Stimulated activated CD8-positive, alpha-beta memory T cell treated with anti-CD3 and anti-CD28 coated beads, Interleukin-4, amount 100 ng/mL, for 4 hours (primary cell): ENCODE results near the gene ARMC12.

Experiments
- DNase-seq, 2 donors: peaks; one replicate each; pipeline ENCODE4 v3.0.0-alpha.2; 2020; ENCODE audit warnings: low read depth in 2 of 2, low spot score in 1 of 2

Gene ARMC12

DNA sequence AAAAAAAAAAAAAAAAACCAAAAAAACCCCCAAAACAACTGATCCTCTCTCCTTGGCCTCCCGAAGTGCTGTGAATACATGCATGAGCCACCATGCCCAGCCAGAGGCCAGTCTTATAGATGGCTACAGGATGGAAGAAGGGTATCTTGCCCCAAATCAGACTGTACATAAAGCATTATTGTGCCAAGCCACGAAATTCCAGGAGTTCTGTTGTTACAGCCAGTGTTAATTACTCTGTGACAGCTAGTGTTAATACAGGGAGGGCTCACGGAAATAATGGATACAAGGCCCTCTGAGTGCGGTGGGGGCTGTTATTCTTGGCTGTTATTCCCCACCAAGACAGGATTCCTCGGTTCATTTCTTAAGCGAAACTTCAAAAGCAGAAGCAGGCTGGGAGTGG is 38.2 kb downstream of the ARMC12 start:
- no peak for DNase-seq

DNA sequence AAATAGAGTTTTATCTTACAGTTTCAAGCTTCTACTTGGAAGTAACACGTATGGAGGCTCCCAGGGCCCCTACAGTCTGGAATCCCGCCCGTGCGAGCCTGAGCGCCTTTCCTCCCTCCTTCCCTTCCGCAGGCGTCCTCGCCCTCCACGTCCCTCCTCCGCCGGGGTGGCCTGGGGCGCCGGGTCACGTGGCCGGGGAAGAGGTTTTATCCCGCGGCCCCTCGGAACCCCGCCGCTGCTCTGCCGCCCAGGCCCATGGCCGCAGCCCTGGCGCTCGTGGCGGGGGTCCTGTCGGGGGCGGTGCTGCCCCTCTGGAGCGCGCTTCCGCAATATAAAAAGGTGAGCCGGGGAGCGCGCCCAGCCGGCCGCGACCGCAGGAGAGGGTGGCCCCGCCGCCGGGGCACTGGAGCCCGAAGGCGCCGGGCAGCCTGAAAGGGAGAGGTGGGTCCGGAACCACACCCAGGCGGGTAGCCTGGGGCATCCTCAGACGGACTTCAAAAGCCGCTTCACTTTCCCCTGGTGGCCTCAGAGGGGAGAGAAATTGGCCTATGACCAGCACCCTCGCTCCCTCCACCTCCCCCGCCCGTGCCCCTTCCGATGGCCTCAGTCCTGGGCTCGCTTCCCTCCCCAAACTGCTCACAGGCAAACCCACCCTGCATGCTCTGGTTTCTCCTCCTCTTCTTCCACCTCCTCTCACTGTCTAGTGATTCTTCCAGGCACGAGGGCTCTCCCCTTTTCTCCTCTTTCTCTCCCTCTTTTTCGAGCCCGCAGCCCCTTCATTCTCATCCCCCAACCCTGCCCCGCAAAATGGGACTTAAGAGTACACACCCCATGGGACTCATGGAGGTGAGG is 39.8 kb downstream of the ARMC12 start, which contains the start of gene CLPSL2:
Gene CLPSL2, plus strand, starts transcription at position 235 of the 852 bp plus-strand sequence. Its CDS starts 21 bp downstream, at position 256.
- no peak for DNase-seq

DNA sequence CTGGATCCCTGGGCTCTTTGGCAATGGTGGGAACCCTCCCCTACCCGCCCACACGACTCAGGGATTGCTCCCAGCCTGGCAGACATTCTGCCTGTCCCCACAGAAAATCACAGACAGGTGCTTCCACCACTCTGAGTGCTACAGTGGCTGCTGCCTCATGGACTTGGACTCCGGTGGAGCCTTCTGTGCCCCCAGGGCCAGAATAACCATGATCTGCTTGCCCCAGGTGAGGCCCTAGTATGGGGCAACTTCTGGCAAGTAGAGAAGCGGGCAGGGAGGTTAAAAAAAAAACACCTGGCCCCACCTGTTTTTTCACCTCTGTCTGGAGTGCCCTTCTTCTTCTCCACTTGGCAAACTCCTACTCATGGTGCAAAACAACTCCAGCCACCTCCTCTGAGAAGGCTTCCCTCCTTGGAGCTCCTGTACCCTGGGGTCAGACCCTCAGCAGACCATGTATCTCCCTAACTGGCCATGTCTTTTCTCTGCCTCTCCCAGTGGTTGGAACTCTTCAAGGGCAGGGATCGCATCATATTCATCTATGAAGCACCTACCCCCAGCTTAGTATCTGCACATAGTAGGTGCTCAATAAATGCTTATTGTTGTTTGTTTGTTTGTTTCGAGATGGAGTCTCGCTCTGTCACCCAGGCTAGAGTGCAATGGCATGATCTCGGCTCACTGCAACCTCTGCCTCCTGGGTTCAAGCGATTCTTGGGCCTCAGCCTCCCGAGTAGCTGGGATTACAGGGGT is 40.7 kb downstream of the ARMC12 start:
- no peak for DNase-seq

DNA sequence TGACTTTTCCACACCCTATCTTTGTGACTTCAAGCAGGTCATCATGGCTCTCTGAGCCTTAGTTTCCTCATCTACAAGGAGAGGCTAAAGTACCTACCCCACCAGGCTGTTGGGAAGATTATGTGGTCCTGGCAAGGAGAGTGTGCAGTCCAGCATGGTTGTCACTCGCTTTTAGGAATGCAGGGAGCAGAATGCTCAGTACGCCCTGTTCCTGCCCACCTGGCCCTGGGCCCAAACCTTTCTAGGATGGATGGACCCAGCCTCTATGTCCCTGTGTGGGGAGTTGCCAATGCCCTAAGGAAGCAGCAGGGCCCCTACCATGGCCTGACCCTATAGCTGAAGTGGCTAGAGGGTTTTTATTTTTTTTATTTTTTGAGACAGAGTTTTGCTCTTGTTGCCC is 41.6 kb downstream of the ARMC12 start:
- no peak for DNase-seq

DNA sequence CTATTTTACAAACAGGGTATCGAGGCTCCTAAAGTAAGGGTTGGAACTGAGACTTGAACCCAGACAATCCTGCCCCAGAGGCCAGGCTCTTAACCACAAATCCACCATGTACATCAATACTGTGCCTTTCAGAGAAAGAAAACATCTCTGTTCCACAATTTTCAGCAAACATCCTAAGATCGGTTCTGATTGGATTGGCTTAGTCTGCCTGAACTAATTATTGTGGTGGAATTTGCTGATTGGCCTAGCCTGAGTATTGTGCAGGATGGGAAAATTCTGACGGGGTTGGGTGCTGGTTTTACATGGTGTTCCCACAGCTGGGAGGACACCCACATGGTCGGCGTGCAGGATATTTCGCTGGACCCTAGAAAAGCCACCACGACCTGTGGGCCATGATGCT is 43.9 kb downstream of the ARMC12 start, which contains the start of gene CLPSL1:
Gene CLPSL1, plus strand, starts transcription at position 301 of the 400 bp plus-strand sequence. Its CDS starts 92 bp downstream, at position 393.
- no peak for DNase-seq

DNA sequence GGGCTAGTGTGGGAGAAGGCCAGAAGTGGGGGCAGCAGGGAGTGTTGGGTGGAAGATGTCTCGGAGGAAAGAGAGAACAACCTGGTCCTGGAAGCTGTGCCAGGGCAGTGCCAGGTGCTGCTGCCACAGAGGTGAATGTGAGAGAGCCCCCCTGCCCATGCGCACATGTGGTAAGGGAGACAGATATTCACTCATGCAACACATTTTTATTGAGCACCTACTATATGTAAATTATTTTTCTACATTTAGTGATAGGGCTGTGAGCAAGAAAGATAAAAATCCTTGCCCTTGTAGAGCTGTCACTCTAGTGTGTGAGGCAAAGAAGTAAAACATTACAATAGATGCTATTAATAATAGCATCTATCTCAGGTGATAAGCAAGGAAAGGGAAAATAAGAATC is 44.5 kb downstream of the ARMC12 start:
- DNase-seq = no peak

DNA sequence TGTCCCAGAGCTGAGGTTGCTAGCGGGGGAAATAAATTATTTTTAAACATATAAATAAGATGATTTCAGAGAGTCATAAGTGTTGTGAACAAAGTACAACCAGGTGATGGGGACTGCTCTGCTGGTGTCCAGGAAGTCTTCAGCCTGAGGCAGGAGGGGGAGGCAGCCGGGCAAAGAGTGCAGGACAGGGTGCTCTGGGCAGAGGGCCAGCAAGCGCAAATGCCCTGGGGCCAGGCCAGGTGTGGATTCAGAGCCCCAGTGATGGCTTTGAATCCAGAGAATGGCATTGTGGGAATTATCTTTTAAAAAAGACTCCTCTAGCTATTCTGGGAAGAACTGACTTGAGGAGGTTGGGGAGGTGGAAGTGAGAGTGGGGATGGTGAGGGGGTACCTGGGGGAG is 45.6 kb downstream of the ARMC12 start:
- no peak for DNase-seq

DNA sequence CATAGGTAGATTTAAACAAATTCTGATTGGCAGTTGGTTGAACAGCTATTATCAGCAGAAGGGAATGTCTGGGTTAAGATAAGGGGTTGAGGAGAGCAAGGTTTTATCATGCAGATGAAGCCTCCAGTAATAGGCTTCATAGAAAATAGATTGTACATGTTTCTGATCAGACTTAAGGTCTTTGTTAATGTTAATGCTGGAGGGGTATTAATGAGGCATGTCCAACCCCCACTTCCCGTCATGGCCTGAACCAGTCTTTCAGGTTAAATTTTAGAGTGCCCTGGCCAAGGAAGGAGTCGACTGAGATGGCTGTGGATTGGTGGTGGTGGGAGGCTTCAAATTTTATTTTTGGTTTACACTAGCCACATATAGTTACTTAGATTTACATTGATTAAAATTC is 47.4 kb downstream of the ARMC12 start:
- no peak for DNase-seq

DNA sequence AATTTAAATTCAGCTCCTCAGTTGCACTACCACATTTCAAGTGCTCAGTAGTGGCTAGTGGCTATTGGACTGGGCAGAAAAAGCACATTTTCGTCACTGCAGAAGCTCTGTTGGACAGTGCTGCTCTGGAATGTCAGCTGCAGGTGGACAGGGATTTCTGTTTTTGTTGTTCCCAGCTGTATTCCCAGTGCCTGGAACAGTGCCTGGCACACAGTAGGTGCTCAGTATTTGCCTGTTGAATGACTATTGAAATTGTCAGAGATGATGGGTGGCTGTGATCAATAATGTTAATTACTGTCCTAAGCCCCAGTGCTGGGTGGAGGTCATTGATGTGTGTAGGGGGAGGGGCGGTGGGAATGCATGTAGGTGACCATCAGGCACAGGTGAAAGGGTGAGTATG is 49.4 kb downstream of the ARMC12 start:
- no peak for DNase-seq

DNA sequence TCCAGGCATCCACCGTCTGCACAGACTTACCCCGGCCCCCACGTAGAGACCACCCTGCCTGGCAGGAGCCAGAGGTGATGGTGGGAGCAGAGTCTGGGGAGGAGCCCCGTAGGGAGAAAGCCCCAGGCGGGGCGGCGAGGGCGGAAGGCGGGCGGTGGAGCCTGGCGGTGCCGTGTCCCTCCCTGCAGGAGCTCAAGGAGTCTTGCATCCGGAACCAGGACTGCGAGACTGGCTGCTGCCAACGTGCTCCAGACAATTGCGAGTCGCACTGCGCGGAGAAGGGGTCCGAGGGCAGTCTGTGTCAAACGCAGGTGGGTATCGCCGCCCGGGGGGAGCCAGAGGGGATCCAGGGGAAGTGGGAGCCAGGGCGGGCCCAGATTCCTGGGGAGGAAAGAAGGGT is 50.0 kb downstream of the ARMC12 start:
- no peak for DNase-seq

DNA sequence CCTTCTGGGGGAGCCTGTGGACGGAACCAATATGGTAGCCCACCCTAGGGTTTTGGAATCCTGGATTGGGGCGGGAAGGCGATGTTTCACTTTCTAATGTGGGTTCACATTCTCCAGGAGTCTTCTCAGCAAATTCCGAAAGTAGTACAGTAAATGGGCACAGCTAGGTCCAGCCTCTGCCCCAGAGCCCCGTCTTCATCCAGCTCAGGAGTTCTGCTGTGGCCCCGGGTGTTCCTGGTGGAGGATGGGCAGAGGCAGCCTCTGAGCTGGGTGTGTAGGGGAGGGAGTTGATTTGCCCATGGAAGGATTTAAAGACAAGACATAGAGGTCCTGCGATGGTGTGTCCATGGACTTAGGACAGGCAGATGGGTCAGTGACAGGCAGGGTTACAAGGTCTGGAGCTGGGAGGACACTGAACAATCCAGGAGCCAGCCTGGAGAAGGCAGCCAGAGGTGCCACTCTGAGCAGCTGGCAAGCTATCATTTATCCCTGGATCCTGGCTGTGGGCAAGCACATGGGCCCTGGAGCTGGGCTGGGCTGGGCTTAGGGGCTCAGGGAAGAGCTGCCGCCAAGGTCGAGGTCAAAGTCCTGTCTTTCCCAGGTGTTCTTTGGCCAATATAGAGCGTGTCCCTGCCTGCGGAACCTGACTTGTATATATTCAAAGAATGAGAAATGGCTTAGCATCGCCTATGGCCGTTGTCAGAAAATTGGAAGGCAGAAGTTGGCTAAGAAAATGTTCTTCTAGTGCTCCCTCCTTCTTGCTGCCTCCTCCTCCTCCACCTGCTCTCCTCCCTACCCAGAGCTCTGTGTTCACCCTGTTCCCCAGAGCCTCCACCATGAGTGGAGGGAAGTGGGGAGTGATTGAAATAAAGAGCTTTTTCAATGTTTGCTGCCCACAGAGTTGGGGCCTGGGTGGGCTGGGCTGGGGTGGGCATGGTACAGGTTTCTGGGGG is 50.7 kb downstream of the ARMC12 start:
- no peak for DNase-seq

DNA sequence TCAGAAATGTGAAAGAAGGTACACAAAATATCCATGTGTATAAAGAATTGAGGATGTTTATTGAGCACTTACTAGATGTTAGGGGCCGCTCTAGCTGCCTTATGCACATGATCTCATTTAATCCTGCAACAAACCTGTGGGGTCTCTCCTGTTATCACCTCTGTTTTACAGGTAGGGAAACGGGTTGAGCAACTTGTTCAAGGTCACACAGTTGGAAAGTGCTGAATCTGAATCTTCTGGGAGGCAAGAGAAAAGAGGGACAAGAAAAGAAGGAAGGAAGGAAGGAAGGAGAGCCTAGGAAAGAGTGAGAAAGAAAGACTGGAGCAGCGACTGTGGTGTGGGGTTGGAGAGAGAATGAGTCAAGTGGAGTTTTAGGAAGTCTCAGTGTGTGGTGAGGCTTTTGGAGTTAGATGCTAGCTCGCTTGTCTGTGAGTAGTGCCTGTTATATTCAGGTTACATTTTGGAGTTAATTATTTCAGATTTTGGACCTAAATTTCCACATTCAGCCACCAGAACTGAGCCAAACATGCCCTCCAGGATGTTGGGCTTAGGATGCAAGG is 51.7 kb downstream of the ARMC12 start:
- no peak for DNase-seq

DNA sequence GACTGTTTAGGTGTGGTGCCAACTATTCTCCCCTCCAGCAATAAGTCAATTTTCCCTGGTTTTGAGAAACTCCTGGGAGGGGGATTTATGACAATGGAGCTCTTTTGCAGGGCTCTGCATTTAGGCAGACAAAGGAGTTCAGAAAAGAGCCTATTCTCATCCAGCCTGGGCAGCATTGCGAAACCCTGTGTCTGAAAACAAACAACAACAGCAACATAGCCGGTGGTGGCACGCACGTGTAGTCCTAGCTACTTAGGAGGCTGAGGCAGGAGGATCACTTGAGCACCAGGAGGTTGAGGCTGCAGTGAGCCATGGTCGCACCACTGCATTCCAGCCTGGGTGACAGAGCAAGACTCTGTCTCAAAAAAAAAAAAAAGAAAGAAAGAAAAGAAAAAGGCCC is 53.9 kb downstream of the ARMC12 start:
- DNase-seq = no peak

DNA sequence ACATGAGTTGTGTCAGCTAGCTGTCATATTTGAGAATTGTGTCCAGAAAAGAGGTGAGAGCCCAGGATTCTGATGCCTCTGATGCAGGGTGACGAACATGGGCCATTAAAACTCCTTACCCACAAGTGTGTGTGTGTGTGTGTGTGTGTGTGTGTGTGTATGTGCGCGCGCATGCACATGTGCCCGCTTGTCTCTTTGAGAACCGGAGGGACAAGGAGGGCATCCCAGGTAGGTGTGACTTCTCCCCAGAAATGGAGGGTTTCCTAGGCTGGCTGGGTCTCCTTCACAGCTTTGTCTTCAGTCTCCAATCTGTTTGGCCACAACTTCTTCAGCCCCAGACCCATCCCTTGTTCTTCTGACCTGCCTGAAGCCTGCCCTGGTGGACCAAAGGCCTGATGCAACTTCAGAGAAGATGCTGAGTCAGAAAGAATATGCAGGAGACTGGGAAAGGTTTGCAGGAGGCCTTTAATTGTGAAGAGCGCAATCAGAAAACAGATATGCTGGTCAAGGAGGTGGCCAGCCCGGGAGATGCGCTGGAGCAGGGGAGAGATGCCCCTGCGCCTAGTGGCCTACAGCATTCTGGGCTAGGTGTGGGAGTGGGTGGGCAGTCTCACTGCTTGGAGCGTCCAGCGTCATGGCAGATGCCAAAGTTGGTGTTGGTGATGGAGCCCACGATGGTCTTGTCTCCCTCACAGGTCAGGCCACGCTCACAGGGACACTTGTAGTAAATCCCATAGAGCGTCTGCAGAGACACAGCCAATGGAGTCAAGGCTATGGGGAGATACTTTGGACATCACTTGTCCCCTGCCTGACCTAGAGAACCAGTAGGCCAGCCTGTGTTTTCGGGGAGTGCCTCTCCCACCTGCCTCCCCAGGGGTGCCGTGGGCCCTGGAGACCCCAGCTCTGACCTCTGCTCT is 58.0 kb downstream of the ARMC12 start:
- DNase-seq = no peak

DNA sequence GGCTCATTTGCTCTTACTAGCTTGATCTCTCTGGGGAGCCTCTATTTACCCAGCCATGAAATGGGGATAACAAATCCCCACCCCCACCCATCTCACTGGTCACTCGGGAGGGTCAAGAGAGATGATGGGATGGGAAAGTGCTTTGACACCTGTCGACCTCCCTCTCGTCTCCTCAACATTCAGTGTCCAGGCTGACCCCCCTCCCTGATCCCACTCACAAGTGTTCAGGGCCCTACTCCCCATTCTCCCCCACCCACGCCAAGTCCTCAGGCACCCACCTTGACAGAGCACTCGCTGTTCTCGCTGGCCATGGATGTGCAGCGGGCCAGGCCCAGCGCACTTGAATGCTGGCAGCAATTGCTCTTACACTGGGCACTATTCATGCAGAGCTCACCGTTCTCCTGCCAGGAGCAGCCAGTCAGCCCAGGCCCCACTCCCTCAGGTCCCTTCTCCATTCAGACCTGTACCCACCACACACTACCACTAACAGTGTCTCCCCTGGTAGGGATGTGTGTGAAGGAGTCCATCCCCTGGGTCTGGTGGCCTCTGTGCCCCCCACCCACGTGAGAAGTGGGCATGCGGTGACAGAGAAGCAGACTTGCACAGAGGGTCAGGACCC is 58.7 kb downstream of the ARMC12 start:
- no peak for DNase-seq

DNA sequence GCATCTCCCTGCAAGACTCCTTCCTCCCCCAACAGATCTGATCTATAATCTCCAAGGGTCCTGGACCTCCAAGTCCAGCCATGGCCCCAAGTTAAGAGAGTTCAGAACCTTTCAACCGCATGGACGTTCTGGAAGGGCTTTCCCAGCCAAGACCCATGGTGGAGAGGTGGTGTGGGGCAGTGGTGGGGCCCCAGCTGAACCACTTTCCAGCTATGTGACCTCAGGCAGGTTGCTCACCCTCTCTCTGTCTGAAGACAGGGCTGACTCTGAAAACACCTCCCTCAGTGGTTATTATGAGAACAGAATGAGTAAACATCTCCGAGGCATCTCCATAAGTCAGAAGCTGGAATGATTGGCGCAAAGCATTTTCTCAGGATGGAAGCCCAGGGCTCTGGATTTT is 59.4 kb downstream of the ARMC12 start:
- no peak for DNase-seq

DNA sequence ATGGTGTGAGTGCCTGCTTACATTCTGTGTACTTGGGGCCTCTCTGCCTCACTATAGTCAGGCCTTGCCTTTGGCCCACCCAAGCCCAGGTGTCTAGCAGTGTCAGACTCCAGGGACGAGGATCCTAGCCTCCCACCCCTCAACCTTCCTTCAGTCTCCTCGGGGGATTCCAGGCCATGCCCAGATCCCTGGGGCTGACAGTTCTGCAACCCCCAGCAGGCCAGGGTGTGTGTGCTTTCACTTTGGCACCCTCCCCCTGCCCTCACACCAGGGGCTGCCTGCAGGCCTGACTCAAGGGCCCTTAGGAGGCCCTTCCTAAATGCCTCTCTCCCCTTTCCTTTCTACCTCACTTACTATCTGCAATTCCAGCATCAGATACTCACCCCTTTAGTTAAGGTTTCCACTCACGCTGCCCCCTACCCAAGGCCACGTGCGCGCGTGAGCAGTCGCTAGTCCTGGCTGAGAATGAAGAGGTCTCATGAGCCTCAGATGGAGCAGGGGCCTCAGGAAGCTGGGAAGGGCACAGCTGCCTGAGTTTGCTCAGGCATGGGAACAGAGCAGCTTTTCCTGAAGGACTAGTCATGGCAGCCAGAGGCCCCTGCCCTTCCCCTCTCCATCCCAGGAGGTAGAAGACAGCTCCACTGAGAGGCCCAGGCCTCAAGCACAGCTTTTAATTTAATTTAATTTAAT is 61.1 kb downstream of the ARMC12 start:
- DNase-seq = no peak
